Lower lobe of right lung (tissue), 2 donors: ENCODE data around the gene TOM1L2. TPM values are rescaled to one million over a fixed set of nuclear protein-coding genes. Genes with fewer than 3 reads are reported as not detected.

Experiments
- ATAC-seq, 2 donors: fragments of 200-7000 bp; cut with Tn5 transposase; one replicate each; pipeline ENCODE4 v1.9.1; 2020 to 2022; ENCODE audit warnings: mild to moderate bottlenecking in 2 of 2, moderate library complexity in 2 of 2
- DNase-seq: peaks from one replicate; pipeline ENCODE4 v3.0.0-alpha.2; 2020
- H3K27ac ChIP-seq: fragments of 200-600 bp; one replicate; pipeline ENCODE4 v1.8.0; 2022
- H3K27me3 ChIP-seq: fragments of 200-600 bp; one replicate; pipeline ENCODE4 v1.8.0; 2022; ENCODE audit warnings: low read depth
- H3K36me3 ChIP-seq: fragments of 200-600 bp; one replicate; pipeline ENCODE4 v1.8.0; 2022; ENCODE audit warnings: mild to moderate bottlenecking
- H3K4me1 ChIP-seq: fragments of 200-600 bp; one replicate; pipeline ENCODE4 v1.8.0; 2022
- H3K4me3 ChIP-seq: fragments of 200-600 bp; one replicate; pipeline ENCODE4 v1.8.0; 2022; ENCODE audit warnings: mild to moderate bottlenecking
- H3K9me3 ChIP-seq: fragments of 200-600 bp; one replicate; pipeline ENCODE4 v1.8.0; 2022
- CTCF ChIP-seq: fragments of 200-600 bp; IDR thresholded peaks from one replicate; pipeline ENCODE4 v1.8.0; 2022; ENCODE audit warnings: antibody characterized with exemption, mild to moderate bottlenecking
- intact Hi-C: fragments of 100-400 bp; cut with DNase I; formaldehyde crosslinking; loops from one replicate; pipeline ENCODE4 v1.11.0; 2022
- total RNA-seq: library from RNA; stranded (reverse); fragmentation: NEBNext Ultra II Directional; extraction: Animal tissue kit (Norgen Biotek cat#: 25700); gene quantifications from one replicate; pipeline ENCODE4 v1.2.1, GENCODE V29; 2021
- donor health status: DM: no; HTN: yes; CAD: no; lungs with severe emphysema.

TOM1L2 gene
- total RNA-seq, 1 donor from 2014 or later: 63.4 TPM

GRCh38 chr17:17926840-17927449, 45.3 kb downstream of the TOM1L2 start:
- Histone ChIP-seq H3K4me1 (peaks cover 63% of the 10 kb centered on the region), H3K36me3 (no peaks in the 10 kb centered on the region), H3K4me3 (no peak overlapping the region), H3K9me3 (no peaks in the 10 kb centered on the region), H3K27me3 (no peaks in the 10 kb centered on the region), H3K27ac (no peak overlapping the region)
- DNase-seq: no peak
- no peak for ATAC-seq
- intact Hi-C loops: no loop called here
- no peak for TF ChIP-seq CTCF

- no peak for TF ChIP-seq CTCF
- ATAC-seq (no peak), DNase-seq (no peak)
- intact Hi-C loops: no loop called here
- peaks cover 72% of the 10 kb centered on the region for H3K4me1 ChIP-seq
- H3K9me3 ChIP-seq: no peaks in the 10 kb centered on the region
- no peaks in the 10 kb centered on the region for H3K27me3 ChIP-seq
- no peak overlapping the region for H3K4me3 ChIP-seq
- H3K27ac ChIP-seq: no peak overlapping the region
- H3K36me3 ChIP-seq: no peaks in the 10 kb centered on the region
Measured at GRCh38 chr17:17926036-17926435, 46.2 kb downstream of the TOM1L2 start.

GRCh38 chr17:17924857-17925250, 47.3 kb downstream of the TOM1L2 start:
- TF ChIP-seq CTCF: no peak
- ATAC-seq (no peak), DNase-seq (no peak)
- H3K4me3 ChIP-seq: no peak overlapping the region
- no peaks in the 10 kb centered on the region for H3K27me3 ChIP-seq
- H3K4me1 ChIP-seq: peaks cover 72% of the 10 kb centered on the region
- H3K27ac ChIP-seq: no peak overlapping the region
- H3K36me3 ChIP-seq: no peaks in the 10 kb centered on the region
- intact Hi-C loops: no loop called here
- no peaks in the 10 kb centered on the region for H3K9me3 ChIP-seq

GRCh38 chr17:17924131-17924856, 47.9 kb downstream of the TOM1L2 start:
- DNase-seq (no peak), ATAC-seq (no peak)
- no peak for TF ChIP-seq CTCF
- intact Hi-C loops: no loop called here
- Histone ChIP-seq H3K9me3 (no peaks in the 10 kb centered on the region), H3K4me3 (no peak overlapping the region), H3K36me3 (no peaks in the 10 kb centered on the region), H3K27ac (no peak overlapping the region), H3K27me3 (no peaks in the 10 kb centered on the region), H3K4me1 (peaks cover 72% of the 10 kb centered on the region)

GRCh38 chr17:17922070-17922614, 50.1 kb downstream of the TOM1L2 start:
- H3K36me3 ChIP-seq: no peaks in the 10 kb centered on the region
- ATAC-seq (peak; percentile 58 to 70), DNase-seq (no peak)
- H3K4me1 ChIP-seq: peaks cover 63% of the 10 kb centered on the region
- no peak overlapping the region for H3K4me3 ChIP-seq
- H3K27ac ChIP-seq: peak overlapping the region; percentile 47
- no peaks in the 10 kb centered on the region for H3K27me3 ChIP-seq
- no peak for TF ChIP-seq CTCF
- intact Hi-C loops: no loop called here
- no peaks in the 10 kb centered on the region for H3K9me3 ChIP-seq
